IPS DF 4.7 (cell line): ENCODE measurements around the gene GLI3.
"Not testable (repeated sequence)": the region's sequence is repeated elsewhere in the genome, so short reads cannot be mapped to it uniquely, and the experiment has no call there.

Experiments used
- DNase-seq: peaks from one replicate; pipeline ENCODE4 v3.0.0-alpha.2; 2013; ENCODE audit warnings: low spot score; ENCODE audit errors: extremely low read depth

Gene GLI3

DNA sequence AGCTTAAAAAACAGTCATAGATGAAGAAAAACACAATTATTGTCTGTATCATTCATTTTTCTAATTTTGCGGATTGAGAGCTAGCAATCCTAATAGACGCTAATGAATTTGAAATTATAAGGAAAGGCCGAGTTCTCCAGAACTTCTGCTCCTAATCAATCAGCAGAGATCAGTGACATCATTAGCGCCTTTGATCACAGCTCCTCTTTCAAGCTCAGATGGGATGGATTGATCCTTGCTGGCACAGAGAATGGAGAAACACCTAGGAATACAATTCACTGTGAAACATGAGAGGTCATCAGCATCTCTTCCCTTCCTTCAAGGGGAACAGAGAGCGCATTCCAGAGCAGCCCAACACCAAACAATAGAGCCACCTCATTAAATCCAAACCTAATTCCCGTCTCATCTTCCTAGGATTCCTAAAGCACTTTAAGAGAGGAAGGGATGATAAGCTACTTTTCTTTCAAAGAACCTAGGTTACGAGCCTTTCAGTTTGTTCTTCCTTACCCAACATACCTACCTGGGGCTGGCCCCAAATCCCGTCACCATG lies 24.4 kb downstream of the GLI3 start:
- no peak for DNase-seq

DNA sequence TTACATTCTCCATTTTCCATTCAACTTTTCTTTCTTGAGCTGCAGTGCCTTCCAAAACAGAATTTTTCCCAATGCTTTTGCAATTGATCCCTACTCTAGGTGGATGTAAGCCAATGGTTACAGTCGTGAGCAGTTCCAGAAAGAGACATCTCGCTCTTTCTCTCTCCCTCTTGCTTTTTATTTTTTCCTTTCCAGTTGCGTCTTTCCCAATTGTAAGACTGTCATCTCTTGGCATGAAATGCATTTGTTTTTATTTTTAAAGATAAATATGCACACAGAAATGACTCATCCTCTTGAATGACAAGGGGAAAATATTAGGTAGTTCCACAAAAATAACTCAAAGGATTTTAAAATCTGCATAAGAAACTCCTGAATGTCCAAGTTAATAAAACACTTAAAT lies 25.1 kb downstream of the GLI3 start:
- DNase-seq, result no peak

DNA sequence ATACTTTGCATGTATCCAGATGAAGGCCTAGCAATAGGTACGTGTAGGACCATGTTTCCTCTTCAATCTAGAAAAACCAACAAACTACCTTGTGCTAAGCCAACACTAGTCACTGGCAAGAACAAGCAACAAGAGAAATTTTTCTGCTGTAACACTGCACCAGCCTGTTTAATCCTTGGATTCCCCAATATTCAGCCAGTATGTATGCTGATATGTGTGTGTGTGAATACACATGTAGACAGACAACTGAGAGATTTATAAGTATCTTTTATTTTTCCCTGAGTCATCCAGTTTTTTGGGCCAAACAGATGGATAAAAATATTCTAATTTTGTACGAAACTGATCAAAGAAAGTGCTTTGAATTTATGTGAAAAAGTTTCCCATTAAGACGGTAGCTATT lies 26.2 kb downstream of the GLI3 start:
- no peak for DNase-seq

DNA sequence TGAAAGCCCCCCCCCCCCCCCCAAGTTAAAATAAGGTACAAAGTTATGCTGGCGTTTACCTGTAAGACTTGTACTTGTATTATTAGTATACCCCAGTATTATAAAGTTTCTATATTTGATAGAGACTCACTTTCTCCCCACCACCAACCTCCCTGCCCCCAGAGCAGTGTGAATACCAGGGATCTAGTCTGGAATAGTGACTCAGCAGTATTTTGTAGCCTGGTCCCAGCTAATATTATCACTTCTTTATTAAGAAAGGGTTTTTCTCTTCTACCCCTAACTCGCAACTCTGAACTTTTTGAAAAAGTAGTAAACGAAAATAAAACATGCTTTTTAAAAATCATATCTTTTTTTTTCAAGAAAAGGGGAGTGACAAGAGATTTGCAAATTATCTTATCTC lies 26.7 kb downstream of the GLI3 start:
- no peak for DNase-seq

DNA sequence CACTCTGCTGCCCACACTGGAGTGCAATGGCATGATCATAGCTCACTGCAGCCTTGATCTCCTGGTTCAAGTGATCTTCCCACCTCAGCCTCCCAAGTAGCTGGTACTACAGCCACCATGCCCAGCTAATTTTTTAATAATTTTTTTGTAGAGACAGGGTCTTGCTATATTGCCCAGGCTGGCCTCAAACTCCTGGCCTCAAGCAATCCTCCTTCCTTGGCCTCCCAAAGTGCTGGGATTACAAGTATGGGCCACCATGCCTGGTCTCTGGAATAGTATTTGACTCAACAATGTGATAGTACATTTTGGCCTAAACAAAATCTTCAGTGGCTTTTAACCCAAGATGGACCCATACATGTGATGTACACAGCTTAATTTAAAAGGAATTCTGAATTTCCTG lies 27.9 kb downstream of the GLI3 start:
- not testable (repeated sequence) for DNase-seq

DNA sequence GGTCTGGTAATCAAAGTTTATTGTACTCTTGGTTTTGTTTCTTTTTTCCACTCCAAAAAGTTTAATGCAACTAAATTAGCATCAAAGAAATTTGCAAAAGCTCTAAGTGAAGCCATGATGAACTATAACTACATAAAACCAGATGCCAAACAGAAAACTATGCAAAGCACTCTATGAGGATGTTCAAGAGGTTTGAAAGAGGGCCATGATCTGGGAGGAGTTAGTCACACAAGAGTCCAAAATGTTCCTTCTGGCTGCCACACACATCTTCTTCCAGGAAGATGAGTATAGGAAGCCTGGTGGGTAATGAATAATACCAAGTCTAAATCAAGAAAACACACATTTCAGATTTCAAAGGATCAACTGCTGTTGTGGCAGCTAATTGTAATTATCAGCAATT lies 28.4 kb downstream of the GLI3 start:
- DNase-seq, result no peak

DNA sequence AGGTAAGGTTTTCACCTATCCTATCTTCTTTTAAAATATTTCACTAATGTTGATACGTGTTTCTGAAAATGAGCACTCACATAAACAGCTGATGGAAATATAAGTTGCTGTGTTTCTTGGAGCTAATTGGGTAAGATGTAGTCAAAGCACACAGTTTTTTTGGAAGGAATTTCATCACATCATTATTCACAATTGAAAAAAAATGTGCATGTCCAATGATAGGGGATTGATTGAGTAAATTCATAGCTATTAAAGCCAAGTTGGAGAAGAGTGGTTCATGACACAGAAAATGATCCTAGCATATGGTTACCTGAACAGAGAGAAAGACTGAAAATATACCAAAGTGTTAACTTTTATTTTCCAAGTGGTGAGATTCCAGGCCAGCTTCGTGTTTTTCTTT lies 29.6 kb downstream of the GLI3 start:
- no peak for DNase-seq

DNA sequence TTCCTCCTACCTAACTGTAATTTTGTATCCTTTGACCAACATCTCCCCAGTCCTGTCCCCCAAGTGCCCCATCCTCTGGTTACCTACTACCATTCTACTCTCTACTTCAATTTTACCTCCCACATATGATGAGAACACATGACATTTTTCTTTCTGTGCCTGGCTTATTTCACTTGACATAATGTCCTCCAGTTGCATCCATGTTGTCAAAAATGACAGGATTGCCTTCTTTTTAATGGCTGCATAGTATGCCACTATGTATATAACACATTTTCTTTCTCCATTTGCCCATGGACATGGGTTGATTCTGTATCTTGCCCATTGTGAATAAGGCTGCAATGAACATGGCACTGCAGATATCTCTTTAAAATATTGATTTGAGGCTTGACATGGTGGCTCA lies 33.7 kb downstream of the GLI3 start:
- no peak for DNase-seq

DNA sequence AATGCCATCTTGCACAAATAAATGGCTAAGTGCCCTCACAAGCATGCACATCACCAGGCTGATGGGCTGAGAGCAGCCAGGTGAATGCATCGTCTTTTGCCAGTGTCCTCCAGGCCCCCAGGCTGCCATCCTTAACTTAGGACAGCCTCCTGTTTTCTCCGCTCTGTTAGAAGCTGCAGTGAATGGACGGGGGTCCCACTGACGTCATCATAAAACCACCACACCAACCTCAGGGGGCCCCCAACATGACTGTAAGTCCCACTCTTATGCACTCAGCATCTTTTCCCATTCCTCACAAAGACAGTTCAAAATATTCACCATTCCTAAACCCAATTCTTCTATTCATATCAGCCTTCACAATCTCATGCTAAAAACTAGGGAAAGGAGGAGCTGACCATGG lies 34.4 kb downstream of the GLI3 start:
- no peak for DNase-seq

DNA sequence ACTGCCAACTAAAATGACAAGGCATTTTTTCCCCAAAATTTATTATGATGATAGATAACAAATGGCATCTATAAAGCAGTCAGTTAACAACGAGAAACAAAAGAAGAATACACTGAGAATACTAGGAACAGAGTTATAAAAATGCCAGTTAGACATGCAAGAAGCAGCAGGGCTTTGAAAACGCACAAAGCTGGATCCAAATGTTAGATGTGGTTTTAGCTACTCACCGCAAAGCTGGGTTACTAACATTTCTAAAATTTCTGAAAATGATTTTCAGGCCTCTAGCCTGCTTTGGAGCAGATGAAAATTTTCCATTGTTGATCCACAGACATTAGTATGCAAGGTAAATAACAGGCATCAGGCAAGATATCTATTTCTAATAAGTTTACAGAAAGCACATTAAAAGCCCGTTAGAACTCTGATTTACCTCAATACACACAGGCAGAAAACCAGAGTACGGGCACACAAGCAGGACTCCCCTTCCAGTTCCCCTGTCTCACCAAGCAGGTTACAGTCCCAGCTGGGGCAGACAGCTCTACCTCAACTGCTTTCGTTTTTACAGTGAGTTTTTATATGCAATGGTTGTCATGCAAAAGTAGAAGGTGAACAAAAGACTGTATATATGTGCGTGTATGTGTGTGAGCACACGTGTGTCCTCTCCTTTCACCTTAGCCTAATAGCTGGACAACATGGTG lies 37.9 kb downstream of the GLI3 start:
- no peak for DNase-seq

DNA sequence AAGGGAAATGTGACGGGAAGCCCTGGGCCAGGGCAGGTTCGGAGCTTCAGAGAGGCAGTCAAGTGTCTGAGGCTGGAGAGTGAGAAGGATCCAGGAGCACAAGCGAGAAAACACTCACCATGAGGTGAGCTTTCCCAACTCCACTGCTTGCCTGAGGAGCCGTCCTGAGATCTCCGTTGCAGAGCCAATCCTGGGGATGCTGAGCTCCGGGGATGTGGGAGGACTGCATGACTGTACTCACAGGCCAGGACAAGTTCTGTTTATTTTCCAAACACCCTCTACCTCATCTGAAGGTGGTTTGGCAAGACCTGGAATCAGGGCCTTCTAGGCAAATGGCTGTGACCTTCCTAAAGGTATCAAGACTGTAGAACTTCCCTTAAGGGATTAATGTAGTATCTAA lies 38.7 kb downstream of the GLI3 start:
- DNase-seq, result no peak

DNA sequence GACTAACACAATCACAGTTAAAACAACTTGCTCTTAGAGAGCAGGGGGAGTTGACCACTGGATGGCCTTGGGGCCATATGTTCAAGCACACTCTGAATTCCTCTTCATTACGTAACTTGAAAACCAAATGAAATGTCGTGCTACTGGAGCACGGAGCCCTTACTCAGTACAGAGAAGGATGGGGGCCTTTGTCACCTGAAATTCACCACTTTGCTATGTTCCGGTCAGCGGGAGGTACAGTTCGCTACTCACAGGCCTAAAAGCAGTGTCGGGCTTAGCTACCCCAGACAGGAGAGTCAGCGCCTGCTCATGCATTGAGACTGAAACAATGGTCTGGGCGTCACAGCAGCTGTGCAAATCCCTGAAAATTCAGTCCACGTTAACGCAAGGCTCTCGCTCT lies 39.6 kb downstream of the GLI3 start:
- DNase-seq, result no peak

DNA sequence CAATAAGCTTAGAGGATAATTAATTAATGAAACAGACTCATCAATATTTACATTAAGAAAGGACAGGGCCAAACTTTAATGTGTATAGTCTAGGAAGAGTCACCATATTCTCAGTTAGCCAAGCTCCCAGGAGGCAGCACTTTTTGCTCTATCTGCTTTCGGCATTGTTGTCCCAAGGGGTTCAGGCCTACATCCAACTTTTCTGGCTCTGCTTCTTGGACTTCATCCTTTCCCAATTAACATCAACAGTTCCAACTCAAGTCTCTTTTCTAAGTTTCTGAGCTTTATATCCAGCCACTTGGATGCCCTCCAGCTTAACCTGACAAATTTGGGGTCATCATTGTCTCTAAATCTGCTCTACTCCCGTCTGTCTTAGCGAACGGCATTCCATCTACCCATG lies 42.8 kb downstream of the GLI3 start:
- no peak for DNase-seq

DNA sequence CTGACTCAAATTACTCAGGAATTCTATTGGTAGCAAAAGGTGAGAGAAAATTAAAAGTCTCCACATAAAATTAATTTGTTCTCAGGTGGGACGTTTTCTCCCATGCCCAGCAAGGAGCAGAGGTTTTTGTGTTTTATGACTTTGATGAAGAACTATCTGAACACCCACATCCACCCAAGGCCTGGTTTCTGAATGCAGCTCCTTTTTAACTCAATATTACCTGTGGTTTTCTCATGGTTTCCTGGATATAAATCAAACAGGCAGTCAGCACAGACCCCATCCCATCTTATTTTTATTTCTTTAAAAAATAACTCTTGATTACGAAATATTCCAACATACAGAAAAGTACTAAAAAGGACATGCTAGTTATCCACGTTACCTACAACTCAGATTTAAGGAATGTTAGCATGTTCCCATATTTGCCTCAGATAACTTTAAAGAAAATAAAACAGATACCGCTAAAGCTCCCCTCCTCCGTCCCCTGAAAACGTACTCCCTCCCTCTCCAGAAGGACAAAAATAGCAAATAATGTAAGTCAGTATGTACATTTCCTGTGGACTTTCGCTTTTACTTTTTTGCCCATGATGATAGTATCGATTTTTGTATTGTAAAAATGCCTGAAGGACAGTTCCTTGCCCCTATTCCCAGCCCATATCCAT lies 43.4 kb downstream of the GLI3 start:
- no peak for DNase-seq

DNA sequence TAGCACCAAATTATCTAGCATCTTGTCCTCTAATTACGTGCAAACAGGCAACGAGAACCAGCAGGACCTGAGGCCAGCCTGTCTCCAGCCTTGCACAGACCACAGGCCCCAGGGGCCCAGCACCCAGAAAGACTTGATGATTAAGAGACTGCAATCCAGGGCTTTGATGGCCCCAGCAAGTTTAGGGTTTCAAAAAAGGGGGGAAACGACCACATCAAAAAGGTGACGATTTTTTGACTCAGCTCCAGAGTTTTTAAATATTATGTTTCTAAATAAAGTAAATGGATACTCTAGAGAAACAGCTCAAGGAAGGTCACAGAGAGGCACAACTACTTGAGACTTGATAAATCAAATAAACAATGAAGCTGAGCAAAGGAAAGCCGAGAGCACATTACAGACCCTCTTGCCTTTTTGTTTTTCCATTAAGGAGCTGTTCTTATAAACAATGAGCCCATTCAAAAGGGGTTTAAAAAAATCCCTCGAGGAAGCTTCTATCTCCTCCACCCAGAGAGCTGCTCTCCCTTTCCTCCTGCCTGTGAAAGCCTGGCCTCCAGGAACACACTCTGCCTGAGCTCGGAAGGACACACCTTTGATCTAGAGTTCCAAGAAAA lies 44.1 kb downstream of the GLI3 start:
- no peak for DNase-seq

DNA sequence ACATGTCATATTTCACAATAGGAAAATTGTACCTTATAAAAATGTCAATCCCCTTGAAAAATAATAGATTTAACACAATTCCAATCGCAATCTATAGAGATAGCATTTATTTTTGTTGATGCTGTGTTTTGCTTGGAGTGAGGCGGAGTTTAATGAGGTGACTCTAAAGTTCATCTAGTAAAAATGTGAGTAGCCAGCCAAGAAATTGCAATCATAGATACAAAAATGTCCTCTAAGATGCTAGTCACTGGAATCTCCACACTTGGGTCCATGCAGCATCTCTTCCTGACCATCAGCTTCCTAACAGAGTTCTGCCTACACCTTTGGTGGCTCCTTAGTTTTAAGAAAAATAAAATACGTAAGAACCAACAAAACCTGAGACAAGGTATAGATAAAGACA lies 44.9 kb downstream of the GLI3 start:
- DNase-seq, result no peak

DNA sequence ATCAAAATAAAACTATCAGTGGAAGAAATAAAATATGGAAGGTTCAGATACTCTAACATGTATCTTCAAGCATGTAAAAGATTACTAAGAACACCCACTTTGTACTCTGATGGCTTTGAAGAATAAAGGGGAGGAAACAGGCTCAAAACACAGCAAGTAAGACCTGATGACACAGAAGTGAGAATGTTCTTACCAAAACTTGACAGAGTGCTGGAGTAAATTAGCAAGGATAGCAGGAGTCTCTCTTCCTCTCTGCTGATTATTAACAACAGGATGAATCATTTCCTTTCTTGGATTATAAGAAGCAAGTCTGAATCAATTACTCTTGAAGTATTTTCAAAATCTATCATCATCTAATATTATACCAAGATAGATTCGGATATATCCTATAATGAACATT lies 47.5 kb downstream of the GLI3 start:
- no peak for DNase-seq

DNA sequence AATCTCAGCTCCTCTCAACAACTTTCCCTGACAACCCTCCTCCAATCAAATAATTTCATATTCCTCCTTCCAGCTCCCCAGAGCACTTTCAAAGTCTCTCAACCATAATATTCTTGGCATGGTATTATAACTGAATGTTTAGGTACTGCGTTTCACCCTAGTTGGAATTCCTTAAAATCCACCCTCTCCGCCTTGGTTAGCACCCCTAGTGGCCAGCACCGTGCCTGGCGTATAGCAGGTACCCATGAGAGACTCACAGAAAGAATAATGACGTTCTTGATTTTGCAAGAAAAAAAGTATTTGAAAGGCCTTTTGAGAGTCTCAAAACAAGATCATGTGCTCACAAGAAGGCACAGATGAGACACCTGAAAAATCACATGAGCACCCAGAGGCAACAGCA lies 50.9 kb downstream of the GLI3 start:
- DNase-seq, result no peak

DNA sequence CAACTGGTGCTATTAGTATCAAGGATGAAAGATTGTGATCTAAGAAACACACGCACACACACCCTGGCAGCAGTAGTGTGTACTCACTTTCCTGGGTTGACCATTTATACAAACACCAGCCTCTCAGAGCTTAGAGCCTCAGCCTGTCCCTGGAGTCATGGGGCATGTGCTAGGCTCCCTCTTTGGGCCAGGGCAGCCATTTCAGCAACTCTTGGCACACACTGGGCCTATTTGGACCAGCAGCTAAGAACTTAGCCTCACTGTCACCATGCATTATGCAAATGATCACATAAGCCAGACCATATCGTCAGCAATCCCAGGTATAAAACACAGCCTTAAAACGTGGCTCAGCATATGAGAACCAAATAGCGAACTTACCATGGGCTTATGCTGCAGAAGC lies 51.3 kb downstream of the GLI3 start:
- DNase-seq, result no peak

DNA sequence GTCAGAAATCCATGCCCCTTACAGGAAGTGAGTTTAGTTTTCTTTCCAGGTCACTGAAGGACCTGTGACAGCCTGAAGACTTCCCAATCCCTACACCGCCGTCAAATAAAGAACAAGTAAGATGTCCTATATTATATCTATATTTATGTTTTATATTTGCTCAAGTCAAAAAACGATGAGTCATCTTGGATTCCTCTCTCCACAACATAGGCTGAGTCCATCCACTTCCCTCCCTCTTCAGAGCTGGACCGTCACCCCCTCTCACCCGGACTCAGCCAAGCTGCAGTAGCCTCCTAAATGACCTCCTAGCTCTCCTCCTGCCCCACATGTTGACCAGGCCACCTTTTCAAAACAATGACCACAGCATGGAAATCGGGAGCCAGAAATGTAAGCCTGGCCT lies 53.5 kb downstream of the GLI3 start:
- no peak for DNase-seq

DNA sequence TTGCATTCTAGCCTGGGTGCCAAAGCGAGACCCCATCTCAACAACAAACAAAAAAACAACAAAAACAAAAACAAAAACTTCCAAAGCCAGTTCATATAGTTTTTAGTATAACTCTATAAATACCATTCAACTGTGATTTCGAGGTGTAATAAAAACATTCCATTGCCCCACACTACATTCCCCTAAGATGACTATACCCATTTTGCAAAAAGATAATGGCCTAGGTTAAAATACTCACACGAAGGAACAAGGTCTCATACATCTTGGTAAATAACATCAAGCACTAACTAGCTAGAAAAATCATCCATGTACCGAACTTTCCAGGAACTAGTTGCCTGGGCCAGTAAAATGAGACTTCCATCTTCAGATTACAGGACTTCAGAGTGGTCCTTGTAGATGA lies 55.4 kb downstream of the GLI3 start:
- no peak for DNase-seq

DNA sequence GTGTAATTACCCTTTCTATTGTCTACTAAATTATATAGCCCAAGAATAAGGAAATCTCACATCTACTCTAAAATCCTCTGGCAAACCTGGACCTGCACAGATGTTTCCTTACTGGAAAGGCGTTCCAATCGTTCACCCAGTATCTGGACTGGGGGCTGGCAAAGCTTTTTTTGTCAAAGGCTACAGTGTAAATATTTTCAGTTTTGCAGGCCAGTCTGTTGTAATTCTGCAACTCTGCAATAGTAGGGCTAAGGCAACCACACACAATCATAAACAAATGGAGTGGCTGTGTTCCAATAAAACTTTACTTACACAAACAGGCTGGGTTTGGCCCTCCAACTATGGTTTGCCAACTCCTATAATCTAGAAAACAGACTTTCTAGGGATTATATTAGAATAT lies 56.2 kb downstream of the GLI3 start:
- no peak for DNase-seq

DNA sequence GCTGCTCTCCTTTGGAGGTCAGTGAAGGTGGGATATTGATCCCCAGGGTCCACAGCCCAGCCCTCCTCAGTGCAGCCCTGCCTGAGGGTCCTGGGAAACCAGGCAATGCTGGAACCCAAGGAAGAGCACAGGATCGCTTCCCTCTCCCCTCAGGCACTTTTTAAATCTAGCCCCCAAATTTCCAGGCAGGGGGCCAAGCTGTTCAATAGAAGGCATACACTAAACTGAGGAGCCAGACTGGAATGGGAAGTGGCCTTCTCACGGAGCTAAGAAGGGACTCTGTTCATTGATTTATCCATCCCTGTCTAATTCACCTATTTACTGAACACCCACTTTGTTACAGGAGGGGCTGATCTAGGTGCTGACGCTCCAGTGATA lies 60.3 kb downstream of the GLI3 start:
- no peak for DNase-seq
